ENCODE measurements around the gene SORCS2.

The SORCS2 gene

DNA sequence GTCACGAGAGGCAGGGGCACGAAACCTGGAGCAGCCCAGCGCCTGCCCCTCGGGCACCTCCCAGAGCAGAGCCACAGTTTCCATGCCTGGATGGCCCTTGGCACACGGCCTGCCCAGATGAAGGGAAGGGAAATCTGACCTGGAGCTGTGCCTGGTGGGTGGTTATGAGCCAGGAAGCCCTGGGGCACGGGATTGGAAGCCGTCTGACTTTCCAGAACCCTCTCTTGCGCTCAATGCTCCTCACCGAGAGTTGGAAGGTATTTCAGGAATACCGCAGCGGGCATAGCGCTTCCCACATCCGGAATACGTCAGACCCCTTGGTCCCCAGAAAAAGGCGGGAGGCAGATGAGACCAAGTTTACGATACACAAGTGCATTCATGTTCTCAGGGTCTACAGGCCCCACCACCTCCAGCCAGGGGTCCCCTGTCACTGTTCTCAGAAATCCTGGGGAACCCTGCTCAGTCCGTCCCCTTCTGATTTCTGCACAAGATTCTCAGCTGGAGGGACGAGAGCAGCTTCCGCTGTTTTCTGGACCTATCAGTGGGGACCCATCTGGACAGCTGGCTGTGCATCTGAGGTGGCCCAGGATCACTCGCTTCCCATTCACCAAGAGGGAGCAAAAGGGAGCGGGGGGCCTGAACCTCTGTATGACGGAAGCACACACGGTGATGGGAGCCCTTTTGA is 574.5 kb downstream of the SORCS2 start:
- no peak for DNase-seq (ENCODE audit: low read depth)

- no peak for DNase-seq (ENCODE audit: low read depth)
Measured at GRCh38 chr4:7767526-7767925, 575.2 kb downstream of the SORCS2 start.

- DNase-seq (ENCODE audit: low read depth) = no peak
Measured at GRCh38 chr4:7767966-7768365, 575.6 kb downstream of the SORCS2 start.

DNA sequence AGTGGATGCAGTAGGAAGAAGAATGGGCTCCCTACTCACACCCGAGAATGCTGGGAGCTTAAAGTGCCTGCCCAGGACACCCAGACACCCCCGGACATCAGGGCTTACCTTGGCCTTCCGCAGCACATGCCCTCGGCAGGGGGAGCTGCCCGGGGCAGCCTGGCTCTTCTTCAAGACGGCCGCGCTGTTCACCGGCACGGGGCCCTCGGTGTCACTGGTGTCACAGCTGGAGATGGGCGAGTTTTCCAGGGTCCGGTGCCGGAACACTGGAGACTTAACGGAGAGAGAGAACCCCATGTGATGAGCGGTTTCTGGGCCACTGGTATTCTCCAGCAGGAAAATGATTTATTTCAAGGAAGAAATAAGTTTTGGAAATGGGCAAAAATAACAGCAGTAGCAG is 576.4 kb downstream of the SORCS2 start:
- no peak for DNase-seq (ENCODE audit: low read depth)

DNA sequence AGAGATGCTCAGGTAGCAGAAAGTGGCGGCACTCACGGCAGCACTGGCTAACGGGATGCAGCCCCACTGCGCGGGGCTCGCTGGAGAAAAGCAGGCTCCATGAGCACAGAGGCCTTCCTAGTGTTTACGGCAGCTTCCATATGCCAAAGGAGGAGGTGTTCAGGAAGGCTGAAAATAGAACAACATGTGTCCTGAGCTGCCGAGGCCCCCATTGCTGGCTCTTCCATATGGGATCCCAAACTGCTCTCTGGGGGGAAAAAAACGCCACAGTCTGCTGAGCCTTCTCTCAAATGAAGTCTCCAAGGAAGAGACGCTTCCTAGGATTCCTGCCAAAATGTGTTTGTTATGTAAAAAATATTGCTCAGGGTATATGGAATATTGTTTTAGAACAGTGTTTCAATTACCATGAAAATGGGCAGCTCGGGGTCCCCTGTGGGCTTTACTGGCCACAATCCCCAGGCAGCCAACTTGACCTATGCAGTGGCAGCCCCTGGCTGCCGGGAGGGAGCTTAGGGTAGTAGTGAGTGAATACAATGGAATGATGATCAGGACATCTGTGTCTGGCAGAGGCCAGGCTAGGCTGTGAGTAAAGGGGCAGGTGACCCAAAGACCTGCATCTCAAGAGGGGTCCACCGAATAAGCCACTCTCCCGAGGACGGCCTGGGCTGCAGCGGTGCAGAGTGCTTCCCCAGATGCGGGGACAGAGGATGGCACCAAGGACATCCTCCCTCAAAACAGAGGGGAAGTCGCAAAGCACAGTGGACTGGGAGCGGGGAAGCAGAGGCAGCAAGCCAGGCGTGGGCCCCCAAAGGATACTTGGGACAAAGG is 577.3 kb downstream of the SORCS2 start:
- no peak for DNase-seq (ENCODE audit: low read depth)

GRCh38 chr4:7770224-7771050 is 578.1 kb downstream of the SORCS2 start:
- DNase-seq (ENCODE audit: low read depth) = no peak

- peak; percentile 31 for DNase-seq (ENCODE audit: low read depth)
Measured at GRCh38 chr4:7771056-7771455, 578.7 kb downstream of the SORCS2 start.

GRCh38 chr4:7771541-7772507 is 579.5 kb downstream of the SORCS2 start:
- no peak for DNase-seq (ENCODE audit: low read depth)

GRCh38 chr4:7772711-7773385 is 580.5 kb downstream of the SORCS2 start:
- DNase-seq (ENCODE audit: low read depth) = no peak

DNA sequence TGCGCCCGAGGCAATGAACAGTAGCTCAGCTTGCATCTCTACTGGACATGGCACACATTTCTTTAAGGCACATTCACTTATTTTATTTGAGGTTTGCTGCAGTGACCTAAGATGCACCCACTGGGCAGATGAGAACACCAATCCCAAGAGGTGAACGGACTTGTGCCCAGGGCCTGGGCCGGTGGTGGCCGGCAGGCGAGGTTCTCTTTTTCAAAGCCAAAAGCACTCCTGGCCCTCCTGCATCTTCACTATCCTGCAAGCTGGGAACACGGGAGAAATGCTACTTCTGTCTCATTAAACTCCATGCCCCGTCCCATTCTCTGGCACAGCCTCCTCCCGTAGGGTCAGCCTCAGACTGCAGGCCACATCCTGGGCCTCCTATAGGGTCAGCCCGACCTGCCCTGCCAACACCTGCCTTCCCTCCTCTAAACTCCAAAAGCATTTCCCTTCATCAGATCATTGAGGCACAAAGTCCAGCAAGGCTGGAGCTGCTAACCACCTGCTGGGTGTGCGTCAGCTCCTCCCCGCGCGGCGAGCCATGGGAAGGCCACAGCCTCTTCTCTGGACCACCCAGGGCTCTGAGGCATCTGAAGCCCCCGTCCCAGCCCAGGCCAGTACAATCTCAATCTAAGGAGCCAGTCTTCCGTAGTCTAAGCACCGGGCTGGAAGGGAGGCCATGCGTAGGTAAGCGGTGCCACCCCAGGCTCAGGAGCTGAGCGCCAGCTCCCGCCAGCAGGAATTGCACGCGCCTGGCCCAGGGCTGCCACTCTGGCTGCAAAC is 581.3 kb downstream of the SORCS2 start:
- no peak for DNase-seq (ENCODE audit: low read depth)

GRCh38 chr4:7774301-7775294 is 582.3 kb downstream of the SORCS2 start:
- no peak for DNase-seq (ENCODE audit: low read depth)

DNA sequence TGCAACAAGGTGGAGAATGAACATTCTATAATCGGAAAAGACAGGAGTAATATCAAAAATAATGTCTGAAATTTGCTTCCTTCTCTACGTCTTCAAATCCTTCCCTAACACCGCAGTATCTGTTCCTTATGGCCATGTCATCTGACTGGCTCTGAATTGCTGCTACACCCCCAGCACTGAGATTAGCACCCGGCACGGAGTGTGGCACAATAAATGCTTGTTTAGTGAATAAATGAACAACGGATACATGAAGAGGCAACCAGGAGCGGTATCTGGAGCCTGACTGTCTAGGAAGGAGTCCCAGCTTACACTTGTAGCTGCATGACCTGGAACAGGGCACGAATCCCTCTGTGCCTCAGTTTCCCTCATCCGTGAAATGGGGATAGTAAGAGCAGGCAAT is 583.1 kb downstream of the SORCS2 start:
- DNase-seq (ENCODE audit: low read depth) = no peak

DNA sequence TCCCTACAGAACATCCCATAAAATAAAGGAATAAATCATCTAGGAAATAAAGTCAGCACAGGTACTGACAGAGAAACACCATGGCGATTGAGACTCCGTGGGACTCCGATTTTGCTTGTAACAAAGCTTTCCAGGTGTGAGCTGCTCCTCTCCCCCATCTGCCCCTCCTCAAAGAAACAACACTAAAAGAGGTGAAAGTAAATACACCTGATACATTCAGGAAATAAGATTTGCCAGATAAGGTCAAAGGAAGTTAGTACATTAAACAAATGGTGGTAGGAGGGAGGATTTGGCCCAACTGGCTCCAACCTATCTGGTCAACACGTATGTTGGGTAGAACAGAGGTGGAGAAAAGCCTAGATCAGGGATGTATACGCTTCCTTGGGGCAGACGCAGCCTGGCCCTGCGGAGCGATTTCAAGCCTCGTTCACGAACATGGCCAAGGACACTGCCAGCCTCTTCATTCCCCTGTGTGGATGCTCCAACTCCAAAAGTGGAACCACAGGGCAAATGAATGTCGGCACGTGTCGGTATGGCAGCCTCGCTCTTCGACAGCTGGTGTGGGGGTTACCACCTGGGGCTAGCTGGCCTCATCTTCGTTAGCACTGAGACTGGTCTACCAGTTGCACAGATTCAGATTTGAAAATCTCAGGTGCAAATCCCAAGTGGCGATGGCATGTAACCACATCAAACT is 584.8 kb downstream of the SORCS2 start:
- DNase-seq (ENCODE audit: low read depth) = no peak

GRCh38 chr4:7777871-7778509 is 585.7 kb downstream of the SORCS2 start:
- no peak for DNase-seq (ENCODE audit: low read depth)

- no peak for DNase-seq (ENCODE audit: low read depth)
Measured at GRCh38 chr4:7778510-7779431, 586.4 kb downstream of the SORCS2 start.

DNA sequence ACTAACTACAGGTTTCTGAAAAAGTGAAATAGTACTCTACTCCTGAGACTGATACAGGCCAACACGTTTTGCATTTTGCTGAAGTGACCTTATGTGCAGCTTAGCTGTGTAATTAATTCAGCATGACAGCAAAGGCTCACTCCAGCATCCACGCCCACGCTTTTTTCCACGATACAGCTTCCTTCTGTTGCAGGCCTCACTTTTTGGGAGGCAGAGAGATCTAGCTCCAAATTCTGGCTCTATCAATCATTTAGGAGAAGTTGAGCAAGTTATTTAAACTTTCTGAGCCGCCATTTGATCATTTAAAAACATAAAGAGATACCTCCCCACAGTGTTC is 587.1 kb downstream of the SORCS2 start:
- no peak for DNase-seq (ENCODE audit: low read depth)
